Glutamatergic neuron (in vitro differentiated cells): Measurements from ENCODE around the gene GYG1. TPM values are rescaled to one million over a fixed set of nuclear protein-coding genes. Genes with fewer than 3 reads are reported as not detected.

Source experiments
- DNase-seq: peaks from one replicate; pipeline ENCODE4 v3.0.0; 2022
- H3K27ac Mint-ChIP-seq: one replicate; pipeline ENCODE4 v1.8.0; 2020; ENCODE audit warnings: mild to moderate bottlenecking, mixed read lengths, inconsistent platforms; ENCODE audit not compliant: unreplicated experiment
- H3K27me3 Mint-ChIP-seq: one replicate; pipeline ENCODE4 v1.8.0; 2020; ENCODE audit warnings: mild to moderate bottlenecking, moderate library complexity, mixed read lengths, inconsistent platforms; ENCODE audit not compliant: unreplicated experiment
- H3K36me3 Mint-ChIP-seq: one replicate; pipeline ENCODE4 v1.8.0; 2020; ENCODE audit warnings: mild to moderate bottlenecking, mixed read lengths, inconsistent platforms; ENCODE audit not compliant: unreplicated experiment
- H3K4me1 Mint-ChIP-seq: one replicate; pipeline ENCODE4 v1.8.0; 2020; ENCODE audit warnings: mild to moderate bottlenecking, low read depth, mixed read lengths, inconsistent platforms; ENCODE audit not compliant: unreplicated experiment
- H3K4me3 Mint-ChIP-seq: one replicate; pipeline ENCODE4 v1.8.0; 2020; ENCODE audit warnings: mild to moderate bottlenecking, mixed read lengths, inconsistent platforms; ENCODE audit not compliant: unreplicated experiment
- H3K9me3 Mint-ChIP-seq: one replicate; pipeline ENCODE4 v1.8.0; 2020; ENCODE audit warnings: mild to moderate bottlenecking, moderate library complexity, mixed read lengths, inconsistent platforms; ENCODE audit not compliant: unreplicated experiment
- CTCF ChIP-seq: fragments of 200-600 bp; sonication (generic); IDR thresholded peaks from one replicate; pipeline ENCODE4 v1.5.0; 2021; ENCODE audit not compliant: partially characterized antibody, unreplicated experiment
- total RNA-seq: library from RNA; stranded (reverse); fragmentation: NEBNext Ultra II Directional; extraction: Animal tissue kit (Norgen Biotek cat#: 25700); gene quantifications from one replicate; pipeline ENCODE4 v1.2.1, GENCODE V29; 2021; ENCODE audit not compliant: unreplicated experiment

The GYG1 gene
- total RNA-seq, 1 donor from 2014 or later, result 27.3 TPM

DNA sequence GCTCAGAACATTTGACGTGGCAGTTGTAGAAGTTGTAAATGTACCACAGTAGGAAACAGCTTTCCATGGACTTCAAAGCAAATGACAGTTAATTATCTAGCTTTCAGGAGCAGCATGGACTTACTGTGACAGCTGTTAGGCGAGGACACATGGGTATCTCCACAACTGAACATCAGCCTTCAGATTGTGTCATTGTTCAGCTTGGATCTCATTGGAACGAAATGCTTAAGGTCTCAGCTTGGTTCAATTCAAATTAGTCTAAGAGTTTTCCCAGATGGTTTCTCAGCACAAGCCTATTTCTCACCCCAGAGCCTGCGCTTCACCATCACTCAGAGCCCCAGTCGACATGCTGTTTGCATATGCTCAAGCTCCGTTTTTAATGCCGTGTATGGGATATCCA lies 21.1 kb upstream of the GYG1 start:
- H3K27ac Mint-ChIP-seq, result peak overlapping the region; percentile 98
- peaks cover 12% of the 10 kb centered on the region for H3K9me3 Mint-ChIP-seq
- peaks cover 5% of the 10 kb centered on the region for H3K27me3 Mint-ChIP-seq
- H3K4me3 Mint-ChIP-seq, result peak overlapping the region; percentile 83
- TF ChIP-seq CTCF, result no peak
- peaks cover 21% of the 10 kb centered on the region for H3K4me1 Mint-ChIP-seq
- DNase-seq, result peak; percentile 28
- no peaks in the 10 kb centered on the region for H3K36me3 Mint-ChIP-seq

GRCh38 chr3:148971401-148972163 lies 19.8 kb upstream of the GYG1 start:
- TF ChIP-seq CTCF, result no peak
- DNase-seq, result no peak
- peaks cover under 1% of the 10 kb centered on the region for H3K36me3 Mint-ChIP-seq
- peaks cover 21% of the 10 kb centered on the region for H3K4me1 Mint-ChIP-seq
- H3K9me3 Mint-ChIP-seq, result peaks cover 12% of the 10 kb centered on the region
- peaks cover 5% of the 10 kb centered on the region for H3K27me3 Mint-ChIP-seq
- H3K27ac Mint-ChIP-seq, result peak overlapping the region; percentile 98
- no peak overlapping the region for H3K4me3 Mint-ChIP-seq

GRCh38 chr3:148974726-148975125 lies 16.6 kb upstream of the GYG1 start:
- no peak for DNase-seq
- peaks cover 17% of the 10 kb centered on the region for H3K4me1 Mint-ChIP-seq
- peaks cover 9% of the 10 kb centered on the region for H3K36me3 Mint-ChIP-seq
- peaks cover 12% of the 10 kb centered on the region for H3K9me3 Mint-ChIP-seq
- H3K27ac Mint-ChIP-seq, result no peak overlapping the region
- H3K27me3 Mint-ChIP-seq, result peaks cover 5% of the 10 kb centered on the region
- H3K4me3 Mint-ChIP-seq, result no peak overlapping the region
- no peak for TF ChIP-seq CTCF

- Mint-ChIP-seq H3K4me1 (peaks cover 12% of the 10 kb centered on the region), H3K27me3 (peaks cover 5% of the 10 kb centered on the region), H3K36me3 (peaks cover 9% of the 10 kb centered on the region), H3K4me3 (no peak overlapping the region), H3K27ac (no peak overlapping the region), H3K9me3 (peaks cover 8% of the 10 kb centered on the region)
- DNase-seq, result no peak
- no peak for TF ChIP-seq CTCF
Measured at GRCh38 chr3:148975248-148975647, 16.1 kb upstream of the GYG1 start.

DNA sequence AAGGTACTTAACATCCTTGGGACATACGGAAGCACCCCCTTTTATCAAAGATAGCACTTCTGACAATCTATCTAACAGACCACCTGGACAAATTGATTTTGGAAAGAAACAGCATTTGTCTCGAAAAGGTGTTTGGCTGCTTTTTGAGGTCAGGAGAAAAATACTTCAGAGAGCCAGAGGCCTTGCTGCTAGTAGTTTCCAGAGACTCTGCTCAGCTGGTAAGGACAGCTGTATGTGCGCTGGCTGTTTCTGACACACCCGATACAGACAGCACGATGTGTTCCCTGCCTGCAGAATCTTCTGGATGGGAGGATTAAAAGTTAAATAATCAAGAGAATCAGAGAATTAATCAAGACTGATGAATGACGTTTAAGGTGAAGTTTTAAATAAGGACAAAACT lies 15.6 kb upstream of the GYG1 start:
- no peak overlapping the region for H3K27ac Mint-ChIP-seq
- peaks cover 3% of the 10 kb centered on the region for H3K9me3 Mint-ChIP-seq
- TF ChIP-seq CTCF, result no peak
- peaks cover under 1% of the 10 kb centered on the region for H3K27me3 Mint-ChIP-seq
- peaks cover 9% of the 10 kb centered on the region for H3K36me3 Mint-ChIP-seq
- H3K4me1 Mint-ChIP-seq, result peaks cover 7% of the 10 kb centered on the region
- H3K4me3 Mint-ChIP-seq, result no peak overlapping the region
- DNase-seq, result no peak
